GM21737 (cell line): ENCODE results near the gene DNAH14.
"Not testable (repeated sequence)": the region's sequence is repeated elsewhere in the genome, so short reads cannot be mapped to it uniquely, and the experiment has no call there.

Experiments used
- ATAC-seq: cut with Tn5 transposase; IDR thresholded peaks from one replicate; pipeline ENCODE4 v1.9.1; 2021; ENCODE audit warnings: mild to moderate bottlenecking, moderate library complexity; ENCODE audit not compliant: unreplicated experiment

Gene DNAH14

DNA sequence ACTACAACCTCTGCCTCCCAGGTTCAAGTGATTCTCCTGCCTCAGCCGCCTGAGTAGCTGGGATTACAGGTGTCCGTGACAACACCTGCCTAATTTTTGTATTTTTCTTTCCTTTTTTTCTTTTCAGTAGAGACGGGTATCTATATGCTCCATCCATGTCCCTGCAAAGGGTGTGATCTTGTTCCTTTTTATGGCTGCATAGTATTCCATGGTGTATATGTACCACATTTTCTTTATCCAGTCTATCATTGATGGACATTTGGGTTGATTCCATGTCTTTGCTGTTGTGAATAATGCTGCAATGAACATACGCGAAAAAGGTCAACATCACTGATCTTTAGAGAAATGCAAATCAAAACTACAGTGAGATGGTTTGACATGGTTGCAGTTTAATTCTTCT lies 62.1 kb downstream of the DNAH14 start:
- not testable (repeated sequence) for ATAC-seq

DNA sequence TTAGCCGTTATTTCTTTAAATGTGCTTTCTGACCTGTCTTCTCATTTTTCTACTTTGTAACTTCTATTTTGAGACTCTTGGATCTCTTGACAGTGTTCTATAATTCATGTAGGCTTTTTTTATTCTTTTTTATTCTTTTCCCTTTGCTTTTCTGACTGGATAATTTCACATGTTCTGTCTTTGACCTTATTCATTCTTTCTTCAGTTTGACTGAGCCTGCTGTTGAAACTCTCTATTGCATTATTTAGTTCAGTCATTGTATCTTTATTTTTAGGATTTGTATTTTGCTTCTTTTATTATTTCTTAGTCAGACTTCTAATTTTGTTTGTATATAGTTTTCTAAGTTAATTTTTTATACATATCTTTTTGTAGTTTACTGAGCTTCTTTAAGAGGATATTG lies 66.1 kb downstream of the DNAH14 start:
- no peak for ATAC-seq

DNA sequence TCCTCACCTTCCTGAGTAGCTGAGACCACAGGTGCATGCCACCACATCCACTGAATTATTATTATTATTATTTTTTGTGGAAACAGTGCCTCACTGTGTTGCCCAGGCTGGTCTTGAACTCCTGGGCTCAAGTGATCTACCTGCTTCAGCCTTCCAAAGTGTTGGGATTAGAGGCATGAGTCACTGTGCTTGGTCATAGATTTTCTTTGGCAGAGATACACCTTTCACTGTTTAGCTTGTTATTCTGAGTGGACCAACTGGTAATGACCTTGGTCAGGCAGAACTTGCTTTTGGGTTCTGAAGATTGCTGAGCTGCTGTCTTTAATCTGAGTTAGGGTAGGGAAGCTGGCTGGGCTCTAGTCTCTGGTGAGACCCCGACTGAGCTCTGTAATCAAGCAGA lies 66.8 kb downstream of the DNAH14 start:
- ATAC-seq, result no peak

DNA sequence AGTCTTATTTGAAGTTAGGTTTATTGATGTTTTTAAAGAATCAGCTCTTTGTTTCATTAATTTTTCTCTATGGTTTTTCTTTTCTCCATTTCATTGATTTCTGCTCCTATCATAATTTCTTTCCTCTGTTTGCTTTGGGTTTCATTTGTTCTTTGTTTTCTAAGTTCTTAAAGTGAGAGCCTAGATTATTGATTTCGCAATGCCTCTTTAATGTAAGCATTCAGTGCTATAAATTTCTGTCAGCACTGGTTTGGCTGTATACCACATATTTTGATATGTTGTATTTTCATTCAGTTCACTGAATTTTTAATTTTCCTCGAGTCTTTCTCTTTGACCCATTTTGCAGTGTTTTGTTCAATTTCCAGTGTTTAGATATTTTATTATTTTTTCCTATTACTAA lies 68.7 kb downstream of the DNAH14 start:
- ATAC-seq, result no peak

DNA sequence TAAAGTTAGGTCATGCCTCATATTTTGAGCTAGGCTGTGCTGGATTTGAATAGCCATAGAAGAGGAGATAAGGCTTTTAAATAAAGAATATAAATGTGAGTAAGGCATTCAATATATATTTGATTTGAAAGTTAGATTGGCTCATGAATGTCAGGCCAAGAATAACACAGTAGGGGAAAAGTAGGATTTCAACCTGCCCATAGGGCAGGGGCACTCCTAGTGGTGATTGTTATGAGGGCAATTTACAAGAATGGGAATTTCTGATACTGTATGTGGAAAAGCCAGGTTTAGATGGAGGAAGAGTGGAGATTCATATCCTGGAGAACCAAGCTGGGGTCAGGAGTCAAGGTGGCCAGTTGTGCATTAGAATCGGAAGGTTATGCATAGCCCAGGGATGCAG lies 74.9 kb downstream of the DNAH14 start:
- no peak for ATAC-seq

DNA sequence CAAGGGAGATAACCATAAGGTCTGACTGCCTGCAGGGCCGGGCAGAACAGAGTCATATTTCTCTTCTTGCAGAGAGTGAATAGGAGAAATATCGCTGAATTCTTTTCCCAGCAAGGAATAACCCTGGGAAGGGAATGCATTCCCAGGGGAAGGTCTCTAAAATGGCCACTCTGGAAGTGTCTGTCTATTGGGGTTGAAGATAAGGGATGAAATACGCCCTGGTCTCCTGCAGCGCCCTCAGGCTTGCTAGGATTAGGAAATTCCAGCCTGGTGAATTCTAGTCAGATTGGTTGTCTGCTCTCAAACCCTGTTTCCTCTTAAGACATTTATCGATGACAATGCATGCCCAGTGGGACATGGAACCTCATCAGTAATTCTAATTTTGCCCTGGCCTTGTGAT lies 76.9 kb downstream of the DNAH14 start:
- ATAC-seq, result not testable (repeated sequence)

DNA sequence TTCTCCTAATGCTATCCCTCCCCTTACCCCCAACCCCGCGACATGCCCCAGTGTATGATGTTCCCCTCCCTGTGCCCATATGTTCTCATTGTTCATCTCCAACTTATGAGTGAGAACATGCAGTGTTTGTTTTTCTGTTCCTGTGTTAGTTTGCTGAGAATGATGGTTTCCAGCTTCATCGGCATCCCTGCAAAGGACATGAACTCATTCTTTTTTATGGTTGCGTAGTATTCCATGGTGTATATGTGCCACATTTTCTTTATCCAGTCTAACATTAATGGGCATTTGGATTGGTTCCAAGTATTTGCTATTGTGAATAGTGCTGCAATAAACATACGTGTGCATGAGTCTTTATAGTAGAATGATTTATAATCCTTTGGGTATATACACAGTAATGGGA lies 78.6 kb downstream of the DNAH14 start:
- not testable (repeated sequence) for ATAC-seq

DNA sequence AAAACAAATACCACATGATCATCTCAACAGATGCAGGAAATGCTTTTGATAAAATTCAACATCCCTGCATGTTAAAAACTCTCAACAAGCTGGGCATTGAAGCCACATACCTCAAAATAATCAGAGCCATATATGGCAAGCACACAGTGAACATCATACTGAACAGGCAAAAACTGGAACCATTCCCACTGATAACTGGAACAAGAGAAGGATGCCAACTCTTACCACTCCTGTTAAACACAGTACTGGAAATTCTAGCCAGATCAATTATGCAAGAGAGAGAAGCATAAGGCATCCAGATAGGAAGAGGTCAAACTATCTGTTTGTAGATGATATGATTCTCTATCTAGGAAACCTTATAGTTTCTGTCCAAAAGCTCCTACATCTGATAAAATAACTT lies 91.6 kb downstream of the DNAH14 start:
- no peak for ATAC-seq

DNA sequence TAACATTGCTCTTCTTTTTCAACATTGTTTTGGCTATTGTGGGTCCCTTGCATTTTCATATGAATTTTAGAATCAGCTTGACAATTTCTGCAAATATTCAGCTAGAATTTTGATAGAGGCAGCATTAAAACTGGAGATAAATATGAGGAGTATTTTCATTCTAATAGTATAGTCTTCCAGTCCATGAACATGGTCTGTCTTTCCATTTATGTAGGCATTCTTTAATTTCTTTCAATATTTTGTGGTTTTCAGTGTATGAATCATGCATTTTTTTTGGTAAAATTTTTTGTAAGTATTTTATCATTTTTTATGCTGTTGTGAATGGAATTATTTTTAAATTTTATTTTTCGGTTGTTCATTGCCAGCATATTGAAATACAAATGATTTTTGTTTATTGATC lies 97.2 kb downstream of the DNAH14 start:
- ATAC-seq, result no peak

DNA sequence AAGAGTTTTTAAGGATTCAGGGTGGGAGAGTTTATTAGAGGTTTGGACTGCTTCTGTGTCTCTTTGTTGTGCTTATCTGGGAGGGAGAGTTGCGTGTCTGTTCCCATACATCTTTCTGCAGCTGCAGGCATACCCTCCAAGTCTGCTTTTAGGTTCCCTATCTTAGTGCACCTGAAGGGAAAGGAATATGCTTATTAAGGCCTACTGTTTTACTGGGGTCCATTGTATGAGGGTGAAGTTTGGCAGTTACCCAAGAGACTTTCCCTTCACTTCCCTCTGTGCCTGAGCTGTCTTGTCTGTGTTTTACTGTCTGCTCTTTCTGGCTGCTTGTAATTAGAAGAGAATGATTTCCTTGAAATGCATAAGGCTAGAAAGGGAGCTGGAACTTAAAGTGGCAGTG lies 107.0 kb downstream of the DNAH14 start:
- not testable (repeated sequence) for ATAC-seq

DNA sequence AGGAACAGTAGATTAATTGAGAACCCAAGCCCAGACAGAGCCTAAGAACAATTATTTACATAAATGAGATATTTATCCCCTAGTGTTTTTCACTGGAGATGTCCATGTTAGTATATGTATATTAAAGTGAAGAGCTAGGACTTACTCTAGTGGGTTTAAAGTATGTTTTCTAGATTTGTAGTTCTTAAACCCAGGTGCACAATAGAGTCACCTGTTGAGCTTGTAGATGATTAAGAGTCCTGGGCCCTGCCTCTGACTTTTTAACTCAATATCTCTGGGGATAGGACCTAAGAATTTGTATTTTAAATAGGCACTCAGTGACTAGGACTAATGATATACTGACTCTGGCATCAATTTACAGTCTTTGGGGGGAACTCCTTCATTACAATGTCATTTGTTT lies 112.8 kb downstream of the DNAH14 start:
- no peak for ATAC-seq

DNA sequence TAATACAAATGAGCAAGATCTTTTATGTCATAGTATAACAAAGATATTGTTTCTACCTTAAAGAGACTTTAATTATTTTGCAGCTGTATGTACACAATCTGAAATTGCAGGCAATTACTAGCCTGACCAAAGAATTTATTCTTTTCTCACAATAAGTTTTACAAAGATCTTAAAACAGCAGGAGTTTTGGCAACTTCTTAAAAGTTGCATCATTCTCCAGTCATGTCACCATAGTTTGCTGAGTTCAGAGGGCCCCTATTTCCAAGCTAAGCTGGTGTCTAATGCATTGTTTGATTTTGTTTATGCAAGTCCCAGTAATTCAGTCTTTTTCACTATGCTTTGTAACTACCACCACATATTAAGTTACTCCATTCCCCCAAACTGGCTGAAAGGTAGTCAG lies 114.8 kb downstream of the DNAH14 start:
- no peak for ATAC-seq

DNA sequence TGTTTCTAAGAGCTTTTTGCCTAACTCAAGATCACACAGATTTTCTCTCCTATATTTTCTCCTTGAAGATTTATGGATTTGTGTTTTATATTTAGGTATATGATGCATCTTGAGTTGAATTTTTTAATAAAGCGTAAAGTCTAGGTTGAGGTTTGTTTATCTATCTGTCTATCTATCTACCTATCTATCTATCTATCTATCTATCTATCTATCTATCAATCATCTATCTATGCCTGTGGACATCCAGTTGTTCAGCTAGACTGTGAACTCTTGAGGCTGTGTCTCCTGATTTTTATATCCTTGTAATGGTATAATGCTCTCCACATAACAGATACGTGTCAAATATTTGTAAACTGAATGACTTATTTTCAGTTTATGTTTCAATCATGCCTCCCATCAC lies 120.1 kb downstream of the DNAH14 start:
- no peak for ATAC-seq

DNA sequence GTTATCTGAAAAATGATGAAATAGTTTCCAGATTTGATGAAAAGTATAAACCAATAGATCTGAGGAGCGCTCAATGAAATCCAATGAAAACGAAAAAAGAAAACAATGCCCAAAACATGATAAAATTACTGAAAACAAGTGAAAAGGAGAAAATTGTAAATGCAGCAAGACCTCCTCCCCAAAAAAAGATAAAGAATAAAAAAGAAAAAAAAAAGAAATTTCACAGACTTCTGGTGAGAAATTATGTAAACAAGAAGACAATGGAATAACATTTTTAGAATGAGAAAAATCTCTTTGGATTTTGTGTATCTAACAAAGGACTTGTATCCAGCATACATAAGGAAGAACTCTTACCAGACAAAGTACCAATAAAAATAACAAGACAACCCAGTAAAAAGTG lies 134.2 kb downstream of the DNAH14 start:
- no peak for ATAC-seq

DNA sequence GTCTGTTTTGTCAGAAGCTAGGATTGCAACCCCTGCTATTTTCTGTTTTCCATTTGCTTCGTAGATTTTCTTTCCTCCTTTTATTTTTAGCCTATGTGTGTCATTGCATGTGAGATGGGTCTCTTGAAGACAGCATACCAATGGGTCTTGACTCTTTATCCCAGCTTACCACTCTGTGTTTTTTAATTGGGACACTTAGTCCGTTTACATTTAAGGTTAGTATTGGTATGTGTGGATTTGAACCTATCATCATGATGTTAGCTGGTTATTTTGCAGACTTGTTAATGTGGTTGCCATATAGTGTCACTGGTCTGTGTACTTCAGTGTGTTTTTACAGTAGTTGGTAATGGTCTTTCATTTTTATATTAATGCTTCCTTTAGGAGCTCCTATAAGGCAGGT lies 141.5 kb downstream of the DNAH14 start:
- ATAC-seq, result no peak

DNA sequence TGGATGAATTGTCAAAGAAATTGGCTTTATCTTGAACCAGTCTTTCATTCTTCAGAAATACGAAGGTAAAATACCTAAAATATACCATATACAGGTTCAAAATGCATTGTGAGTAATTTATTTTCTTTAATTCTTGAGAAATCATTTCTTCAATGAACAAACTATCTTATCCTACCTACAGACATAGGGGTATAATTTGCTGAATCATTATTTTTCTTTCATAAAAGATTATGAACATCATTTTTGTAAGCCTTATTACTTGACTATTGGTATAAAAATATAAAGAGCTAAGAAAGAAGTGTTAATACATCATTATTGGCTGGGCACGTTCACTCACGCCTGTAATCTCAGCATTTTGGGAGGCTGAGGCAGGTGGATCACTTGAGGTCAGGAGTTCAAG lies 167.7 kb downstream of the DNAH14 start:
- ATAC-seq, result no peak

DNA sequence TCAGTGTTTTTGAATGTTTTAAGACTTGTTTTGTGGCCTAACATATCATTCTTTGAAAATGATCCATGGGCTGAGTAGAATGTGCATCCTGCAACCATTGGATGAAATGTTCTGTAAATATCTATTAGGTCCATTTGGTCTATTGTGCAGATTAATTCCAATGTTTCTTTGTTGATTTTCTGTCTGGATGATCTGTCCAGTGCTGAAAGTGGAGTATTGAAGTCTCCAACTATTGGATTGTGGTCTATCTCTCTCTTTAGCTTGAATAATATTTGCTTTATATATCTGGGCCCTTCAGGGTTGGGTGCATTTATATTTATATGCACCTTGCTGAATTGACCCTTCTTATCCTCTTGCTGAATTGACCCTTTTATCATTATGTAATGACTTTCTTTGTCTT lies 181.5 kb downstream of the DNAH14 start:
- no peak for ATAC-seq

DNA sequence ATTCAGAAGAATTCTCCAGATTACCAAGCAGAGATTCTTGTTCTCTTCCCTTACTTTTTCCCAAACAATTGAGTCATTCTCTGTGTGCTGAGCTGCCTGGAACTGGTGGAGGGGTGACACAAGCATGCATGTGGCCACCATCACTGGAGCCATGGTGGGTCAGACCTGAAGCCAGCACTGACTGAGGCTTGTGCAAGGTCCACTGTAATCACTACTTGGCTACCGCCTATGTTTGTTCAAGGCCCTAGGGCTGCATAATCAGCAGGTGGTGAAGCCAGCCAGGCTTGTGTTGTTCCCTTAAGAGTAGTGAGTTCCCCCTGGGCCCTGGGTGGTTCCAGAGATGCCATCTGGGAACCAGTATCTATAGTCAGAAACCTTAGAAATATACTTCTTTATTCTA lies 183.8 kb downstream of the DNAH14 start:
- no peak for ATAC-seq

DNA sequence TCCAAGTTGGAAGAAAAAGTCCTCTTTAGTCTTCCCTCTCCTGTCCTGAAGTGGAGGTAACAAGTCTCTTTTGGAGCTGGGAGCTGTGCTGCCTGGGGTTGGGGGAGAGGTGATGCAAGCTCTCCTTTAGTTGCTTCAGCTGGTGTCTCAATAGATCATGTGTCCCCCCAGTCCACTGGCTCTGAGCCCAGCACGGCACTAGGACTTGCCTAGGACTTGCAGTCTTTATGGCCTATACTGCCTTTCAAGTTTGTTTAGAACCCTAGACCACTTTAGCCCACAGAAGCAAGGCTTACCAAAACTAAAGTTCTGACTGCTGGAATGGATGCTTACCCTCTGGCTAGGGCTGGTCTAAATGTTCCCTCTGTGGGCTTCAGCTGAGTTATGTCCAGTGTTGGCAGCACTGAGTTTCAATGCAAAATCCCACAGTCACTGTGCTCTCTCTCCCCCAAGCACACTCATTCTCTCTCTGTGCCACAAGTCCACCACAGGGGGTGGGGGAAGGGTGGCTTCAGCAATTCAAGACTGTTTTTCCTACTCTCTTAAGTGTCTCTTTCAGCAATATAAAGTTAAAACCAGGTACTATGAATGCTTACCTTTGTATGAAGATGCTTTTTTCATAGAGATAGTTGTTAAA lies 185.0 kb downstream of the DNAH14 start:
- no peak for ATAC-seq

DNA sequence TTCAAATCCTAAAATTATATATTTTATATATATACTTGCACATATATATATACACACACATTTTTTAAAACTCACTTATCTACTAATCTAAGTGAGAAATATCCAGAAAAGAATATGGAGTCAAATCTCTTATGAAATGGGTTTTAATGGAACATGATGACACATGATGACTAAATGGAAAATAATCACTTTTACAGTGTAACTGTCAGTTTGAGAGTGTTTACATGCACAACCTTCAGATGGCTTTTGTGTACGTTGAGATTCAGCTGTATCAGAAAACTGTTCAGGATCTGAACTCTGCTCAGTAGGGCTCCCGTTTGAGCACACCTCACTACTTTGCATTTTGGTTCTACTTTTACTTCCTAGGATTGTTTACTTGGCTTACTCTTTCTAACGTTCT lies 189.8 kb downstream of the DNAH14 start:
- ATAC-seq, result no peak

DNA sequence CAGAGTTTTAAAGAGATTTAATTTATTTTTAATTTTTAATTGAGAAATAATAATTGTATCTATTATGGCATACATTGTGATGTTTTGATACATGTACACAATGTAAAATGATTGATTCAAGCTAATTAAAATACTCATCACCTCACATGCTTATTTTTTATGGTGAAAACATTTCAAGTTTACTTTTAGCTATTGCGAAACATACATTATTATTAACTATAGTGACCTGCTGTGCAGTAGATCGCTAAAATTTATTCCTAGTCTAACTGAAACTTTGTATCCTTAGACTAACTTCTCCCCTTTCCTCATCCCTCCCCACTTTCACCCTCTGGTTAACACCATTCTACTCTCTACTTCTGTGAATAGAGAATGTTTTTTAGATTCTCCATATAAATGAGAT lies 191.6 kb downstream of the DNAH14 start:
- ATAC-seq, result no peak

DNA sequence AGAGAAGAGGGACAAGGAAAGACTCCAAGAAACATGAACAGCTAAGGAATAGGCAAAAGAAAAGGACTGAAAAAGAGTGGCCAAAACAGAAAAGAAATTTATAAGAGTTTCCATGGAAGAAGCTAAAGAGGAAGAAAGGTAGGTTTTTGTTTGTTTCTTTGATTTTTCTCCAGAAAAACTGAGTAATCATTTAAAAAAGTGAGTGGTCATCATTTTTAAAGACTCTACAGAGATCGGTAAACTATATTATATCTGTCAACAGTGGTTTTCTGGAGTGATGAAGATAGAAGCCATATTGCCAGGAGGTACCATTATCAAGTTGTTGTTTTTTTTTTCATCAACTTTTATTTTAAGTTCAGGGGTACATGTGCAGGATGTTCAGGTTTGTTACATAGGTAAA lies 202.4 kb downstream of the DNAH14 start:
- no peak for ATAC-seq

DNA sequence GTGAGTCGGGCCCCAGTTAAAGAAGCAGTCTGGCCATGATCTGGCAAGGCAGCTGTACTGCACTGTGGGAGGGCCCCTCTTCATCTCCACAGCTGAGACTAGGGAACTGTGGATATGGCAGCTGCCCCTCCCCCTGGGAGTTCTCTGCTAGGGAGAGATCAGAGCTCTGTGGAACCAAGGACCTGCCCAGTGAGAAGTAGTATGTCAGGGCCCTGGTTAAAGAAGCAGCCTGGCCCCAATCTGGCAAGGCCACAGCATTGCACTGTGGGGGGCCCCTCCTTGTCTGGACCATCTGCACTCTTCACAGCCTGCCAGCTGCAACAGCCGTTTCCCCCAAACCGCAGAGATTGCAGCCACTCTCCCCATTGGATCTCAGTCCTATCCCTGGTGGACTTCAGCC lies 208.5 kb downstream of the DNAH14 start:
- no peak for ATAC-seq

DNA sequence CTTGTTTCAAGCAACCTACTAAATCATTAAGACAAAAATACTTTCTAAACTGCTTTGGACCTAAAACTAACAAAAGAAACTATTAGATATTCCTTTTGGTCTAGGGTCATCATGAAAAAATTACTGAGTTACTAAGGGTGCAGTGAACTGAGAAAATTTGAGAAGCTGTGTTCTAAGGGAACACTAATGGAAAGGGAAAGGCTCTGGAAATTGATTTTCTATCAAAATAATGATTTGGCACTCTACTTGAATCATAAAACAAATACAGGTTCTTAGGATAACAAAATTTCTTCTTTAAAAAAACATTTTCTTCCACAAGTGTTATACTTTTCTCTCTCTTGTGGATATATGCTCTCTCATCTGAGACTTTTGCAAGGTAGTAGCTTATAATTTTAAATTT lies 213.5 kb downstream of the DNAH14 start:
- no peak for ATAC-seq
